Activated T-helper 9 cell treated with anti-CD3 and anti-CD28 coated beads, Interleukin-2, amount 50 U/mL, for 16 hours (primary cell): ENCODE data around the gene CFAP97.
"Not testable (repeated sequence)": the region's sequence is repeated elsewhere in the genome, so short reads cannot be mapped to it uniquely, and the experiment has no call there.

Experiments
- DNase-seq: peaks from one replicate; pipeline ENCODE4 v3.0.0-alpha.2; 2020; ENCODE audit warnings: low read depth

CFAP97 gene

DNA sequence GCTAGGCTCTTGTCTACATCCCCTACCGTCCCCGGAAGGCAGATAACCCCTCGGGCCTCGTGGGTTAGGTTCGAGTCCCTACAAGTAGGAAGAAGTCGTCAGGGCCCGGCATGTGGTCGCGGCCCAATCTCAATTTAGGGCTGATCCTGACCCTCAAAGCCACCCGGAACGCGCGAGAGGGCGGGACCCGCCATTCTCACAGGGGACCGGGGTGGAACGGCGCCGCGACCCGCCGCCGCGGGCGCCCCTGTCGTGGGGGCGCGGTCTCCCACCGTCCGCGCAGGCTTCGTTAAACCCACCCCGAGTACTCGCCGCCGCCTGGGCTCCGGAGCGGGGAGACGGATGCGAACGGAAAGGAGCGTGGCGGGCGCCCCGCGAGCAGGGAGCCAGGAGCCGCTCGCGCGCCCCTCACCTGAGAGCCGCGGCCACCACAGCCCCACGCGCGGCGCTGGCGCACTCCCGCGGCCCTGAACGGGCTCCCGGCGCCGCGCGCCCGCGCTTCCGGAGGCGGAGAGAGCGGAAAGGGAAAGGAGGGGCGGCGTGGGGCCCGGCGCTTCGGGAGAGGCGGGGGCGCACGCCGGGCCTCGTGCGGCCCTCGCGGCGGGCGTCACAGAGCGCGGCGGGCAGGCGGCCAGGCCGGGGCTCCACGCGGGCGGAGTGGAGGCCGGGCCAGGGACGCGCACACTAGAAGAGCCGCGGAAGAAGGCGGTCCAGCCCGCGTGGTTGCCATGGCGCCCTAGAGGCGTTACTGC is at the start of gene CFAP97:
Gene CFAP97, minus strand, starts transcription at position 515 of the 752 bp plus-strand sequence. CDS start 12,804 bp downstream, outside the sequence.
- peak; percentile 76 for DNase-seq

- no peak for DNase-seq
Measured at GRCh38 chr4:185249105-185249504, 45.3 kb upstream of the CFAP97 start.

- DNase-seq, result no peak
Measured at GRCh38 chr4:185248393-185249039, 44.7 kb upstream of the CFAP97 start.

- no peak for DNase-seq
Measured at GRCh38 chr4:185247151-185247550, 43.4 kb upstream of the CFAP97 start.

- DNase-seq, result no peak
Measured at GRCh38 chr4:185246453-185246852, 42.7 kb upstream of the CFAP97 start.

GRCh38 chr4:185244763-185245162 is 41.0 kb upstream of the CFAP97 start:
- no peak for DNase-seq

DNA sequence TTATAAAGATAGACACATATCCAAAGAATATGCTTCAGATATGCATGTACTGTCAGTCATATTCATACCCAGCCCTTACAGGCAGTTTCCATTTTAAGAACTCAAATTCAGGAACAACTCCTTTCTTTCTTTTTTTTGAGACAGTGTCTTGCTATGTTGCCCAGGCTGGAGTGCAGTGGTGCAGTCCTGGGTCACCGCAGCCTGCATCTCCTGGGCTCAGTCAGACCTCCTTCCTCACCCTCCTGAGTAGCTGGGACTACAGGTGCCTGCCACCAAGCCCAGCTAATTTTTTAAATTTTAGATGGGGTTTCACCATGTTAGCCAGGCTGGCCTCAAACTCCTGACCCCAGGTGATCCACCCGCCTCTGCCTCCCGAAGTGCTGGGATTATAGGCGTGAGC is 40.1 kb upstream of the CFAP97 start:
- no peak for DNase-seq

DNA sequence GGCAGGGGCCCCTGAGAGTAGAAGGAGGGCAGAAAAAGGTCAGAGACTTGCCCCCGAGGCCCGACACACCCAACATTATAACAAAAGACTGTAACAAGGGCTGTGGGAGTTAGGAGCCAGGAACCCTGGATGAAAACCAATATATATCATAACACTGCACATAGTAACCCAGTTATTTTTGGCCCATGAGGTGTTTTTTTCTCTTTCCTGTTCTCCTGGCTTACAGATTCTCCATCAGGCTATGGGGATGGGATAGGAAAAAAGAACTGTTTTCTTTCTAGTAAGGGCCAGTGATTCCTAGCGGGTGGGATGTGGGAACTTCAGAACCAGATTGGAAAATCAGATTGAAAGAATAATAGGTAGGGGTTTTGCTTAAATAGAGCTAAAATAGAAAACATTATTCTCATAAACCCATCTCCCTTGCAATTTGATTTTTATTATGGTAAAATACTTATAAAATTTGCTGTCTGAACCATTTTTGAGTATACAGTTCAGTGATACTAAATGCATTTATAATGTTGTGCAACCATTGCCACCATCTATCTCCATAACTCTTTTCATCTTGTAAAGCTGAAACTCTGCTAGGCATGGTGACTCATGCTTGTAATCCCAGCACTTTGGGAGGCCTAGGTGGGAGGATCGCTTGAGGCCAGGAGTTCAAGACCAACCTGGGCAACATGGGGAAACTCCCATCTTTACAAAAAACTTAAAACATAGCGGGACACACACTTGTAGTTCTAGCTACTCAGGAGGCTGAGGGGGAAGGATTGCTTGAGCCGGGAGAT is 39.1 kb upstream of the CFAP97 start:
- DNase-seq, result no peak

DNA sequence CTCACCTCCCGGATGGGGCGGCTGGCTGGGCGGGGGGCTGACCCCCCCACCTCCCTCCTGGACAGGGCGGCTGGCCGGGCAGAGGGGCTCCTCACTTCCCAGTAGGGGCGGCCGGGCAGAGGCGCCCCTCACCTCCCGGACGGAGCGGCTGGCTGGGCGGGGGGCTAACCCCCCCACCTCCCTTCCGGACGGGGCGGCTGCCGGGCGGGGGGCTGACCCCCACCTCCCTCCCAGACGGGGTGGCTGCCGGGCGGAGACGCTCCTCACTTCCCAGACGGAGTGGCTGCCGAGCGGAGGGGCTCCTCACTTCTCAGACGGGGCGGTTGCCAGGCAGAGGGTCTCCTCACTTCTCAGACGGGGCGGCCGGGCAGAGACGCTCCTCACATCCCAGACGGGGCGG is 36.7 kb upstream of the CFAP97 start:
- not testable (repeated sequence) for DNase-seq

DNA sequence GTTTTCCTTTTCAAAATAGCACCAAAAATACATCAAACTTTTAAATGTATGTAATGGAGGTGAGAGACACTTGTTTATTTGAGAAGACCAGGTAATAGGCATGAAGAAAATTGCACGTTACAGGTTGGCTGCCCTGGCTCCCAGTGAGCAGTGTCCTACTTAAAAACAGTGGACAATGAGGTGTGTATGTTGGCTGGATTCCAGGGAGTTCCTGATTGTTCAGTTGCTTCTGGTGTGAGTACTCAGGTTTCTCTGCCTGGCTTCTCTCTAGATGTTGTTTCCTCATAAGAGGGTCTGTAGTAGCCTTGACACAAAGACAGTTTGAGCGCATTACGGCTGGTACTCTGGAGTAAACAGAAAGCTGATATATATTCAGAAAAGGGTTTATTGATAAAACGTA is 35.0 kb upstream of the CFAP97 start:
- no peak for DNase-seq

DNA sequence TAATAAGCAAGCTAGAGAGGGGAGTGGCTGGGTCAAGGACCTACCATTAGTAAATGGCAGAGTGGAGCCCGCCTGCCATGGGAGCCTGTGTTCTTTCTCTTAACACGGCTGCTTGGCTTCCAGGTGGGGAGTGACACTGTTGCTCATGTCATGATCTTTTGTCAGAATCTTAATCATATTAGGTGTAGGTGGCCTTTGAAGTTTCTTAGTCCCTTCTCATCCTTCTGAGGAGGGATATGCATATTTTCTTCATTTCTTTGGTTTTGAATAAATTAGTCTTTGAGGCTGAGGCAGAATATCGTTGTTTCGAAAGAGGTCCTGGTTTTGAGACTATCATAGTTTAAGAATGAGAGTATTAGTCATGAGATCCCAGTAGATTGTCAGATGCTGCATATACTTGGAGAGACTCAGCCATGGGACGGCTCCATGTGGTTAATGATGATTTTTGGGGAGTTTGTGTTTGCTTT is 34.4 kb upstream of the CFAP97 start:
- DNase-seq, result no peak

- DNase-seq, result no peak
Measured at GRCh38 chr4:185237175-185237574, 33.4 kb upstream of the CFAP97 start.

GRCh38 chr4:185235843-185236503 is 32.2 kb upstream of the CFAP97 start:
- DNase-seq, result no peak

DNA sequence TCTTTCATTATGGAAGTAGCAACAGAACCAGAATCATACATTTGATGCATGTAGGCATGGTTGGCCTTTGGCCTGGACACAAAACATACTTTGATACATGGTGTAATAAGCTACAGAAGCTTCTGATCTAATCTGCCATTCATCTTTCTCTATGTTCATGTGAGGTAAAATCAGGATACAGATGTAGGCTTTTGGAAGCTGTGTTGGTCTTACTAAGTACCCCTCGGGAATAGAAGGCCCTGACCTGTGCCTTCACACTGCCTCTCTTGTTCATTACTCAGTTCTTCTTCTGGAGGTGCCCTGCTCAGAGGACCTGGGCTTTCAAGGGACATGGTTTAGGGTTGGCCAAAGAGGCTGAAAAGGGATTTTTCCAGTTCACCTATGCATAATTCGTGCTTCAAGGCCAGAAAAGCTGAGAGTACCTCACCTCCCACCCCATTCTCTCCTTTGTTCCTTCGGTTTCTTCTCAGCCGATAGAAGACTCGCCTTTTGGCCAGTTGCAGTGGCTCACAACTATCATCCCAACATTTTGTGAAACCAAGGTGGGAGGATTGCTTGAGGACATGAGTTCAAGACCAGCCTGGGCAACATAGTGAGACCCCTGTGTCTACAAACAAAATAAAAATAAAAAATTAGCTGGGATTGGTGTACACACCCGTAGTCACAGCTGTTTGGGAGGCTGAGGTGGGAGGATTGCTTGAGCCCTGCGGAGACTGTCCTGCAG is 31.5 kb upstream of the CFAP97 start:
- DNase-seq, result no peak

GRCh38 chr4:185232370-185232769 is 28.6 kb upstream of the CFAP97 start:
- no peak for DNase-seq

- DNase-seq, result no peak
Measured at GRCh38 chr4:185229021-185229818, 25.4 kb upstream of the CFAP97 start.

DNA sequence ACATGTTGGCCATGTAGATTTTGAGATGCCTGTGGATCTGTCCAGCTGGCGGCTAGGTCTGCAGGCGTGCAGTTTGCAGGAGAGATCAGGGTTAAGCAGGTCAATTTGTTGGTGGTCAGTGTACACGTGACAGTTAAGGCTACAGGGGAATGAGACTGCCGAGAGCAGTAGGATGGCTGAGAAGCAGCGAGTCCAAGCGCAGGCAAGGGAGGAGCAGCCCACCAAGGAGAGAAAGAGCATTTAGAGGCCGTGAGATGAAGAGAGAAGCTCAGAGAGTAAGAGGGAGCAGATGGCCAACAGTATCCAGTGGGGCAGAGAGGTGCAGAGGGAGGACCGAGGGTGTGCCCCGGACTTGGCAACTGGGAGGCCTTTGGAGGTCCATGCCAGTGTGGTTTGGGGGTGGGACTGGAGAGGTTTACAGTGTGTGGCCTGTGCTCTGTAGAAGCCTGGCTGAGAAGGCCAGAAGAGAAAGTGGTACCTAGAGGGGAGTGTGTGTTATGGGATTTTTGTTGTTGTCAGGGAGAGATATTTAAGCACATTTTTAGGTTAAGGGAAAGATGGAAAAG is 24.0 kb upstream of the CFAP97 start:
- no peak for DNase-seq

GRCh38 chr4:185227131-185227551 is 23.3 kb upstream of the CFAP97 start:
- no peak for DNase-seq

- no peak for DNase-seq
Measured at GRCh38 chr4:185225940-185226339, 22.1 kb upstream of the CFAP97 start.

DNA sequence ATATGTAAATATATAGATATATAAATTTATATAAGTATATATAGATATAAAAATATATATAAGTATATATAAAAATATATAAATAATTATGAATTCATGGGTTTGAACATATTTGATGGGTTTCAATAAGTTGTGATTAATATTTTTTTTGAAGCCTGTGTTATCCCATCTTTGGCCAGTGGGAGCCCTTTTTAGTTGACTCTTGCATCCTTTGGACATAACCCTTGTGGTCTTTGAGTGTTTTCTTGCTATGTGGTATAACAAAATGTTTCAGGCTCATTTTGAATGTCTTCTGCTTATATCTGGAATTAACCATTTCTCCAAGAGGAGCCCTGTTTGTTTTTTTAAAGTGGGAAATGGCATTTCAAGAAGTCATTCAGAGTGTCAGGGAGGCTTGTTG is 20.8 kb upstream of the CFAP97 start:
- no peak for DNase-seq
